NCI-H2196 (cell line): ENCODE measurements around the gene FADS2.

Experiments used
- DNase-seq: peaks from one replicate; lab custom pipeline; 2025; ENCODE audit not compliant: unreplicated experiment; lab: John Stamatoyannopoulos, UW

FADS2 gene

GRCh38 chr11:61844909-61845565 lies 16.9 kb downstream of the FADS2 start:
- DNase-seq, result no peak

GRCh38 chr11:61846362-61847020 lies 18.4 kb downstream of the FADS2 start:
- no peak for DNase-seq

GRCh38 chr11:61847914-61848581 lies 19.9 kb downstream of the FADS2 start:
- no peak for DNase-seq

GRCh38 chr11:61848631-61849030 lies 20.5 kb downstream of the FADS2 start:
- DNase-seq, result no peak

GRCh38 chr11:61850687-61851086 lies 22.6 kb downstream of the FADS2 start:
- DNase-seq, result no peak

GRCh38 chr11:61851113-61851899 lies 23.2 kb downstream of the FADS2 start:
- no peak for DNase-seq

- no peak for DNase-seq
Observed at GRCh38 chr11:61851900-61852295, 23.8 kb downstream of the FADS2 start.

GRCh38 chr11:61853698-61854169 lies 25.6 kb downstream of the FADS2 start:
- DNase-seq, result no peak

- DNase-seq, result no peak
Observed at GRCh38 chr11:61854206-61854895, 26.3 kb downstream of the FADS2 start.

GRCh38 chr11:61854966-61855714 lies 27.0 kb downstream of the FADS2 start:
- DNase-seq, result no peak

- DNase-seq, result peak; percentile 56
Observed at GRCh38 chr11:61855939-61856680, 28.0 kb downstream of the FADS2 start.

GRCh38 chr11:61860054-61860903 lies 32.2 kb downstream of the FADS2 start:
- DNase-seq, result peak; percentile 81

- no peak for DNase-seq
Observed at GRCh38 chr11:61861634-61862033, 33.5 kb downstream of the FADS2 start.

GRCh38 chr11:61862714-61863547 lies 34.8 kb downstream of the FADS2 start:
- no peak for DNase-seq

GRCh38 chr11:61863548-61864081 lies 35.5 kb downstream of the FADS2 start:
- no peak for DNase-seq

GRCh38 chr11:61864814-61865775 lies 37.0 kb downstream of the FADS2 start:
- DNase-seq, result no peak
